Adipocyte (in vitro differentiated cells): ENCODE measurements around the gene MAP3K20.

Source experiments
- DNase-seq: peaks from one replicate; pipeline ENCODE4 v3.0.0-alpha.2; 2015; ENCODE audit warnings: low read depth
- H3K27me3 ChIP-seq: replicated peaks from 2 replicates; pipeline ENCODE4 v1.7.0; 2013; ENCODE audit warnings: mild to moderate bottlenecking, low read length, moderate library complexity; ENCODE audit not compliant: control insufficient read depth, insufficient read depth
- H3K36me3 ChIP-seq: 2 replicates; pipeline ENCODE4 v1.7.0; 2013; ENCODE audit warnings: low read length, mild to moderate bottlenecking, moderate library complexity; ENCODE audit not compliant: control insufficient read depth, insufficient read depth, severe bottlenecking
- H3K4me1 ChIP-seq: 2 replicates; pipeline ENCODE4 v1.7.0; 2013; ENCODE audit warnings: mild to moderate bottlenecking, low read length, moderate library complexity; ENCODE audit not compliant: control insufficient read depth, insufficient read depth
- H3K4me3 ChIP-seq: 2 replicates; pipeline ENCODE4 v1.7.0; 2013; ENCODE audit warnings: mild to moderate bottlenecking, low read length, moderate library complexity
- H3K9ac ChIP-seq: 2 replicates; pipeline ENCODE4 v1.7.0; 2013; ENCODE audit warnings: mild to moderate bottlenecking, low read length, moderate library complexity
- H3K9me3 ChIP-seq: 2 replicates; pipeline ENCODE4 v1.7.0; 2013; ENCODE audit warnings: mild to moderate bottlenecking, low read length, moderate library complexity; ENCODE audit not compliant: control insufficient read depth

Gene MAP3K20

GRCh38 chr2:173130496-173131465 lies 55.1 kb downstream of the MAP3K20 start:
- H3K4me1 ChIP-seq: peaks cover 10% of the 10 kb centered on the region
- H3K4me3 ChIP-seq: no peak overlapping the region
- no peak for DNase-seq
- no peak overlapping the region for H3K9ac ChIP-seq
- H3K9me3 ChIP-seq: no peaks in the 10 kb centered on the region
- no peaks in the 10 kb centered on the region for H3K27me3 ChIP-seq
- H3K36me3 ChIP-seq: no peaks in the 10 kb centered on the region

- no peak for DNase-seq
- Histone ChIP-seq H3K4me1 (peaks cover 25% of the 10 kb centered on the region), H3K9ac (no peak overlapping the region), H3K27me3 (no peaks in the 10 kb centered on the region), H3K9me3 (no peaks in the 10 kb centered on the region), H3K36me3 (no peaks in the 10 kb centered on the region), H3K4me3 (no peak overlapping the region)
Measured at GRCh38 chr2:173132531-173132930, 56.9 kb downstream of the MAP3K20 start.

DNA sequence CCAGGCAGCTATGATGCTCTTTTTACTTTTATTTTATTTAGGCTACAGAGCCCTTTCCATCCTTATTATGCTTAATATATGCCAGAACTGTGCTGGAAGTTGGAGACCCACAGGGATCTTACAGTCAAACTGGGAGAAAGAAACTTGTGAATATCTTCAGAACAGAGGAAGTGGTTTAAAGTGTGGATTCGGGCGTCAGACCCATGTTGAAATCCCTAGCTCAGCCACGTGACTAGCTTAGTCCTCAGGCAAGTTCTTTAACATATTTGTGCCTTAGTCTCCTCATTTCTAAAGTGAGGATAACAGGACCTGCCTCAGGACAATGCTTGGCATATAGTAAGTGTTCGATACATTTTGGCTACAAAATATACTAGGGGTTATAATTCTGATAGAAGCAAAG lies 59.1 kb downstream of the MAP3K20 start:
- H3K4me1 ChIP-seq: peaks cover 28% of the 10 kb centered on the region
- H3K36me3 ChIP-seq: no peaks in the 10 kb centered on the region
- H3K27me3 ChIP-seq: no peaks in the 10 kb centered on the region
- H3K4me3 ChIP-seq: no peak overlapping the region
- no peaks in the 10 kb centered on the region for H3K9me3 ChIP-seq
- DNase-seq: no peak
- no peak overlapping the region for H3K9ac ChIP-seq

DNA sequence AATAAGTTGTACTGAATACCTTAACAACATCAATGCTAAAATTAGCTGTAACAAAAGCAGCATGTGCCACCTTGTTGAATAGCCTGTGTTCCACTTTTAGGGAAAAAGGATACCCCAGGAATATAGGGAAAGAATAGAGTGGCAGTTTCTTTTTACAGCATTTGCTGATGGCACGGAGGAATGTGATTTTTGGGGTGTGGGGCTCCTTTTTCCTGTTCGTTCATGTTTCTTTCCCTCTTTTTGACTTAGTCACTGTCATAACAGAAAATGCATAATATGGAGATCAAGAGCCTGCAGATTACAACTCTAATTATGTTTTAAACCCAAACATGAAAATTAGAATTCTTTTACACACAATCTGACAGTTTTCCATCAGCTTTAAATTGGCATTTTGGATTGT lies 60.4 kb downstream of the MAP3K20 start:
- Histone ChIP-seq H3K27me3 (no peaks in the 10 kb centered on the region), H3K9me3 (no peaks in the 10 kb centered on the region), H3K4me1 (peaks cover 20% of the 10 kb centered on the region), H3K4me3 (no peak overlapping the region), H3K36me3 (no peaks in the 10 kb centered on the region), H3K9ac (no peak overlapping the region)
- no peak for DNase-seq

DNA sequence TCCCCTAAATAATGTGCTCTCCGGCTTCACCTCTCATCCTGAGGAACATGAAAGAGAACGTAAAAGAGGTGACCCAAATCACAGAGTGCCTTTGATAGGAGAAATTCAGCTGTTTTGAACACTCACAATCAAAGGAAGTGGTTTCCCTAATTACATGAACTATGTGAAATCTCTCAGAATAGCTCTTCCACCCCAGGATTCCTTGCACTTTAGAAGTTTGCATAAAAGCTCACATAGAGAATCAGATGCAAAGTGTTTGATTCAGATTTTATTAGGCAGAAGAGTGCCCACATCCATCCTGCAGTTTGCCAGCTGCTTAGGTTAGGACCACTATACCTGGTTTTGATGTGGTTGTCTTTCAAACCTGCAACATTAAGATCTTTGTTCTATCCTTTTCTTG lies 61.0 kb downstream of the MAP3K20 start:
- peak; percentile 46 for DNase-seq
- H3K27me3 ChIP-seq: no peaks in the 10 kb centered on the region
- peaks cover 5% of the 10 kb centered on the region for H3K9me3 ChIP-seq
- peaks cover 20% of the 10 kb centered on the region for H3K4me1 ChIP-seq
- H3K36me3 ChIP-seq: peaks cover 2% of the 10 kb centered on the region
- no peak overlapping the region for H3K4me3 ChIP-seq
- H3K9ac ChIP-seq: no peak overlapping the region

DNA sequence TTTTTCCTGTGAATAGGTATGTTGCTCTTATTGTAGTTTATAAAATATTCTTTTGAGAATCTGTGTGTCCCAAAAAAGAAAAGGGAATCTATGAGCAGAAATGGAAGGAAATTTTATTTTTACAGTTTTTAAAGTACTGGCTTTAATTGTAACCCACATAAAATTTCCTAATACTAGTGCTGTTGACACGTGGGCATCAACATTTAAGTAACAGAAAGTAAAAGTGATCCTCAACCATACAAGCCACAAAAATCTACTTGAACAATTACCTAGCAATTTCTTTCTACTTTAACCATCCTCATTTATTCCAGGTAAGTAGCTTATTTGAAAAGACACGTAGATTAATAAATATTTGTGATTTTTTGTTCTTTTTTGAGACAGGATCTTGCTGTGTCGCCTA lies 62.0 kb downstream of the MAP3K20 start:
- H3K36me3 ChIP-seq: peaks cover 6% of the 10 kb centered on the region

GRCh38 chr2:173138962-173139361 lies 63.3 kb downstream of the MAP3K20 start:
- H3K4me3 ChIP-seq: no peak overlapping the region
- no peak overlapping the region for H3K9ac ChIP-seq
- no peaks in the 10 kb centered on the region for H3K27me3 ChIP-seq
- peaks cover 17% of the 10 kb centered on the region for H3K9me3 ChIP-seq
- H3K4me1 ChIP-seq: peaks cover 17% of the 10 kb centered on the region
- no peak for DNase-seq
- H3K36me3 ChIP-seq: peaks cover 11% of the 10 kb centered on the region

More for the DNA sequence above, 62.0 kb downstream of the MAP3K20 start:
- H3K4me3 ChIP-seq: peak overlapping the region; percentile 23
- H3K9ac ChIP-seq: peak overlapping the region; percentile 27
- DNase-seq: no peak
- no peaks in the 10 kb centered on the region for H3K27me3 ChIP-seq
- peaks cover 20% of the 10 kb centered on the region for H3K4me1 ChIP-seq
- peaks cover 13% of the 10 kb centered on the region for H3K9me3 ChIP-seq

DNA sequence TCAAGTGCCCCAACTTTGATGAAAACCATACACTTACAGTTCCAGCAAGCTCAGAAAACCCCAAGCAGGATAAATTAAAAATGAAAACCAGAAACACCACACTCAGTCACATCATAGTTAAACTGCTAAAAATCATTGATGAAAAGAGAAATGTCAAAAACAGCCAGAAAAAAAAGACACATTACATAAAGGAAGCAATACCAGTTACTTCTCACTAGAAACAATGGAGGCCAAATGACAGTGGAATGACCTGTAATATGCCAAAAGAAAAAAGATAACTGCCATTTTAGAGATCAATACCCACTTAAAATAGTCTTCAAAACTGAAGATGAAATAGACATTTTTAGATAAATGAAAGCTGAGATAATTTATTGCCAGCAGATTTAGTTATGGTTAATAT lies 66.0 kb downstream of the MAP3K20 start:
- H3K4me3 ChIP-seq: peak overlapping the region; percentile 12
- no peak for DNase-seq
- H3K9me3 ChIP-seq: peaks cover 17% of the 10 kb centered on the region
- peaks cover 14% of the 10 kb centered on the region for H3K4me1 ChIP-seq
- H3K27me3 ChIP-seq: no peaks in the 10 kb centered on the region
- no peak overlapping the region for H3K9ac ChIP-seq
- H3K36me3 ChIP-seq: peaks cover 11% of the 10 kb centered on the region

- DNase-seq: no peak
- H3K9ac ChIP-seq: no peak overlapping the region
- no peaks in the 10 kb centered on the region for H3K27me3 ChIP-seq
- H3K4me1 ChIP-seq: peaks cover 21% of the 10 kb centered on the region
- H3K36me3 ChIP-seq: peaks cover 11% of the 10 kb centered on the region
- no peak overlapping the region for H3K4me3 ChIP-seq
- peaks cover 17% of the 10 kb centered on the region for H3K9me3 ChIP-seq
Measured at GRCh38 chr2:173145454-173145853, 69.8 kb downstream of the MAP3K20 start.

DNA sequence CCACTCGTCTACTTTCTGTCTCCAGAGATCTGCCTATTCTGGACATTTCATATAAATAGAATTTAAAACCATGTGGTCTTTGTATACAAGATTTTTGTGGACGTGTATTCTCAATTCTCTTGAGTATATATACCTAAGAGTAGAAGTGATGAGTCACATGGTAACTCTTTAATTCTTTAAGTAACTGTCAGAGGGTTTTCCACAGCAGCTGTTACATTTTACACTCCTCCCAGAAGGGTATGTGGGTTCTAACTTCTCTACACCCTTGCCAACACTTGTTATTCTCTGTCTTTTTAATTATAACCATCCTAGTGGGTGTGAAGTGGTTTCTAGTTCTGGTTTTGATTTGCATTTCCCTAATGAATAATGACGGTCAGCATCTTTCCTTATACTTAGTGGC lies 70.9 kb downstream of the MAP3K20 start:
- no peak for DNase-seq
- H3K4me1 ChIP-seq: peaks cover 27% of the 10 kb centered on the region
- no peak overlapping the region for H3K9ac ChIP-seq
- no peaks in the 10 kb centered on the region for H3K27me3 ChIP-seq
- no peak overlapping the region for H3K4me3 ChIP-seq
- H3K36me3 ChIP-seq: peaks cover 9% of the 10 kb centered on the region
- peaks cover 13% of the 10 kb centered on the region for H3K9me3 ChIP-seq

DNA sequence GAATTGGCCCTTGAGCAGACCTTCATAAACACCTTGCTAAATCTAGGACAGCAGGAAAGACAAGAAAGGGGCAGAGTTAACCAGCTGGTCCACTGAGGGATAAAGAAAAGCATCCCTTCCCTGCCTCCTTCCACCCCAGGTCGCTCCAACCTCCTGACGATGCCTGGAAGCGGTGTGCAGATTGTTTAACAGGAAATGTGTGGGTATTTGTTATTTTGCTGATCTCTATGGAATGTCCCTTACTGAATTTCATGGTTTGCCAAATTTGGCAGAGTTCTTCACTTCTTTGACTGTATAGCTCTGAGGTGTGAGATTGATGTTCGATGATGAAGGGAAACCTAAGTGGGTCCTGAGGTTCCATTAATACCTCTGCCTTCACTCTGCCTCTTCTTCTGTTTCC lies 72.9 kb downstream of the MAP3K20 start:
- Histone ChIP-seq H3K4me3 (no peak overlapping the region), H3K36me3 (no peaks in the 10 kb centered on the region), H3K9ac (no peak overlapping the region), H3K4me1 (peaks cover 37% of the 10 kb centered on the region), H3K27me3 (no peaks in the 10 kb centered on the region), H3K9me3 (no peaks in the 10 kb centered on the region)
- peak; percentile 36 for DNase-seq
